ENCODE measurements around the gene UNC45A.

UNC45A gene

DNA sequence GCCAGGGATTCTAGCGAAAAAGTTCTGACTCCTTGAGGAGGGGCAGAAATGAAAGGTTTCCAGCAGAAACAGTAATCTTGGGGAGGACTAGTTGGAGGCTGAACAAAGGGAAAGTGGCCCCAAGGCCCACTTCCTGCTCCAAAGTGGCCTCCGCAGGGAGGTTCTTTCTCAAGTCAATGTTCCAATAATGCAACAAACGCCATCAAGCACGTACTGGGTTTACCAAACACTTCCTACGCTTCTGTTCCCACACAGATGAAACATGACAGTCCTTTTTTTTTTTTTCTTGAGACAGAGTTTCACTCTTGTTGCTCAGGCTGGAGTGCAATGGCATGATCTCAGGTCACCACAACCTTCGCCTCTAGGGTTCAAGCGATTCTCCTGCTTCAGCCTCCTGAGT lies 10.0 kb downstream of the UNC45A start:
- DNase-seq (ENCODE audit: low read depth): no peak

- DNase-seq (ENCODE audit: low read depth): no peak
Measured at GRCh38 chr15:90946538-90946937, 11.5 kb downstream of the UNC45A start.

DNA sequence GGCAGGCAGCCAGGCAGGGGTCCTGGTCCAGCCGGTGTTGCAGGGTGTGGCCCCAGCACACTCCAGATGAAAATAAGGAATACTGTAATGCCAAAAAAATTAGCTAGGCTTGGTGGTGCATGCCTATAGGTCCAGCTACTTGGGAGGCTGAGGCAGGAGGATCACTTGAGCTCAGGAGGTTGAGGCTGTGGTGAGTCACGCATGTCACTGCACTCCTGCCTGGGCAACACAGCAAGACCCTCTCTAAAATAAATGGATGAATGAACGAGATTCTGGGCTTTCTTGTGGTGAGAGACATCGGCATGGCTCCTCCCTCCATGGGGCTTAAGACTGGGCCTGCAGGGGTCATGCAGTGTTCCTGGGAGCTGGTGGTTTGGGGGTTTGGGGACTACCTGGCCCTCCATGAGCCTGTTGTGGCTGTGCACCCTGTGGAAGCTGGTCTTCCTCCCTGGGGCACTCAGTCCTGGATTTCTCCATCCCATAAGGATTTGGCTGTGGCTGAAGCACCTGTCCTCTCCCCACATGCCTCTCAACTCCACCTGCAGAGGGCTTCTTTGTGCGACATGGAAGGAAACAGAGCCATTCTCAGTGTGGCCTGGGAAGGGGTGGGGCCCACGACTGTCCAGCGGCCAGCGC lies 12.0 kb downstream of the UNC45A start:
- no peak for DNase-seq (ENCODE audit: low read depth)

GRCh38 chr15:90947577-90948357 lies 12.7 kb downstream of the UNC45A start:
- no peak for DNase-seq (ENCODE audit: low read depth)

GRCh38 chr15:90948506-90948905 lies 13.4 kb downstream of the UNC45A start:
- no peak for DNase-seq (ENCODE audit: low read depth)

DNA sequence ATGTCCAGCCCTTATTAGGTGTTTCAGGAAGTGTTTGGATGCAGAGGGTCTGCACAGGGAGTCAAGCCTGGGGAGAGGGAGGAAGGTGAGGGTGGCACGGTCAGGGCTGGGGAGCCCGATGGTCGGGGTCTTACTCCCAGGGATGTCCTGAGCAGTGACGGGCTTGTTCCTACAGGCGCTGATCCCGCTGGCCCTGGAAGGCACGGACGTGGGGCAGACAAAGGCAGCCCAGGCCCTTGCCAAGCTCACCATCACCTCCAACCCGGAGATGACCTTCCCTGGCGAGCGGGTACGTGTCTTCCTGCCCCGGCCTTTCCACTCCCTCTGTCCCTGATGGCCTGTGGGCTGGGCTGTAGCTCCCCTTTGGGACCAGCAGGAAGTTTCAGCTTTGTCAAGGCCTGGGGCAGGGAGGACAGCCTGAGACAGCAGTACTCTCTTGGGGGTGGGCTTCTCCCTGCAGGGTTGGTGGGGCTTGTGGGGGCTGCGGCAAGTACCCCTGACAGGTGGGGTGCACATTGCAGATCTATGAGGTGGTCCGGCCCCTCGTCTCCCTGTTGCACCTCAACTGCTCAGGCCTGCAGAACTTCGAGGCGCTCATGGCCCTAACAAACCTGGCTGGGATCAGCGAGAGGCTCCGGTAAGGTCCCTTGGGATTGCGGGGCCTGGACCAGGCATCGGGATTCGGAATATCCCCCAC lies 15.0 kb downstream of the UNC45A start:
- no peak for DNase-seq (ENCODE audit: low read depth)

- DNase-seq (ENCODE audit: low read depth): no peak
Measured at GRCh38 chr15:90950676-90951075, 15.6 kb downstream of the UNC45A start.

DNA sequence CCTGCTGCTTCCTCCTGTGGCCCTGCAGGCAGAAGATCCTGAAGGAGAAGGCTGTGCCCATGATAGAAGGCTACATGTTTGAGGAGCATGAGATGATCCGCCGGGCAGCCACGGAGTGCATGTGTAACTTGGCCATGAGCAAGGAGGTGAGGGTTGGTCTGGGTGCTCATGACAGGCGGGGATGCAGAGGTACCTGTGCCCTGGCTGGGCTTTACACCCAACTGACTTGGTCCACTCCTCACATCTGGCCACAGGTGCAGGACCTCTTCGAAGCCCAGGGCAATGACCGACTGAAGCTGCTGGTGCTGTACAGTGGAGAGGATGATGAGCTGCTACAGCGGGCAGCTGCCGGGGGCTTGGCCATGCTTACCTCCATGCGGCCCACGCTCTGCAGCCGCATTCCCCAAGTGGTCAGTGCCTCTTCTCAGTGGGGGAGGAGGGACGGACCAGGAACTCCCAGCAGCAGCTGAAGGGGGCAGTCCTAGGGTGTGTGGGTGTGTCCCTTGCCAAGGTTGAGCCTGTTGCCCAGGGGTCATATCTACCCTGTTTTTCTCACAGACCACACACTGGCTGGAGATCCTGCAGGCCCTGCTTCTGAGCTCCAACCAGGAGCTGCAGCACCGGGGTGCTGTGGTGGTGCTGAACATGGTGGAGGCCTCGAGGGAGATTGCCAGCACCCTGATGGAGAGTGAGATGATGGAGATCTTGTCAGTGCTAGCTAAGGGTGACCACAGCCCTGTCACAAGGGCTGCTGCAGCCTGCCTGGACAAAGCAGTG lies 18.0 kb downstream of the UNC45A start:
- no peak for DNase-seq (ENCODE audit: low read depth)

GRCh38 chr15:90953947-90954711 lies 19.0 kb downstream of the UNC45A start:
- DNase-seq (ENCODE audit: low read depth): no peak

GRCh38 chr15:90954712-90955623 lies 19.9 kb downstream of the UNC45A start, which contains the start of gene RCCD1:
Gene RCCD1 (plus strand): TSS chr15:90954884. CDS start chr15:90956735, 1,851 bp downstream.
- DNase-seq (ENCODE audit: low read depth): peak; percentile 88

GRCh38 chr15:90955624-90956273 lies 20.7 kb downstream of the UNC45A start:
- DNase-seq (ENCODE audit: low read depth): no peak

DNA sequence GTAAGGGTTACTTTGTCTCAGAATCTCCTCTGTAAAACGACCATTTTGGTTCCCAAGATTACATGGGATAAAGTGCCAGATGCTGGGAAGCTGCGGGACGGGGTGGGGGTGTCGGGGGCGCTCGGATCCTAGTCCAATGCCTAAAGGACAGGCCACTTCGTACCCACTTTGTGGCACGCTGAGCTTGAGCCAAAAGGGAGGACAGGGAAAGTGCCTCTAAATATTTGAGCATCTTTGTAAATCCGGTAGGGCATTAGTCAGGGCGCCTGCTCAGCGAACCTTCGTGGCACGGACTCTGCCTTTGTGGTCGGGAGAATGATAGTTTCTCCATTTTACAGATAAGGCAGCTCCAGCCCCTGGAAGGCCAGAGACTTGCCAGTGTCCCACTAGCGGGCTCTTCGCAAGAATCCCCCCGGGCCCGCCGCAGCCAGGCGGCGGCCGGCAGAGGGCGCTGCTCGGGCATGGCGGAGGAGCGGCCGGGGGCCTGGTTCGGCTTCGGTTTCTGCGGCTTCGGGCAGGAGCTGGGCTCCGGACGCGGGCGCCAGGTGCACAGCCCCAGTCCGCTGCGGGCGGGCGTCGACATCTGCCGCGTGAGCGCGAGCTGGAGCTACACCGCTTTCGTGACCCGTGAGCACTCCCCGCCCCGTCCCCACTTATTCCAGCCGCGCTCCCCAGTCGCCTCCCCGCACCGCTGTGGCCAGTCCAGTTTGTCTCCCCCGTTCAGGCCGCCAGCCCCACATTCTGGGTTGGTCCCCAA lies 21.4 kb downstream of the UNC45A start:
- no peak for DNase-seq (ENCODE audit: low read depth)

- DNase-seq (ENCODE audit: low read depth): no peak
Measured at GRCh38 chr15:90957031-90957790, 22.1 kb downstream of the UNC45A start.

- no peak for DNase-seq (ENCODE audit: low read depth)
Measured at GRCh38 chr15:90957791-90958190, 22.7 kb downstream of the UNC45A start.

DNA sequence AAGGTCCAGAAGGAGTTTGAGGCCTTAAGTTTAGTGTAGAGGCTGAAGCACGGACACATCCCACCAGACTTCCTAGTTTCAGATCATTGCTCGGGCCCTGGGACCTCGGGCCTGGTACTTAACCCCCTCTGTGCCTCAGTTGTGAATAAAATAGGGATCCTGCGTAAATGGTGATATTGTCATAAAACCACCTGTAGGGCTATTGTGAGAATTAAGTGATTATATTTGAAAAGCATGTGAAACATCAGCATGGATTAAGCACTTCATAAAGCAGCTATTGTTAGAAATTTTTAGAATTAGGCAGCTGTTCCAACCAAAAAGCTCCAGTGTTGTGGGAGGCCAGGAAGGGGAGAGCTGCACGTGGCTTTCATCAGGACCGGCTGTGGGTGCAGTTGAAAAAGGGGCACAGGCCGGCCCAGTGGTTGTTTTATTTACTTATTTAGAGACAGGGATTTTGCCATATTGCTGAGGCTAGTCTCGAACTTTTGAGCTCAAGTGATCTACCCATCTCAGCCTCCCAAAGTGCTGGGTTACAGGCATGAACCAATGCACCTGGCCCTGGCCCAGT lies 24.0 kb downstream of the UNC45A start:
- no peak for DNase-seq (ENCODE audit: low read depth)

DNA sequence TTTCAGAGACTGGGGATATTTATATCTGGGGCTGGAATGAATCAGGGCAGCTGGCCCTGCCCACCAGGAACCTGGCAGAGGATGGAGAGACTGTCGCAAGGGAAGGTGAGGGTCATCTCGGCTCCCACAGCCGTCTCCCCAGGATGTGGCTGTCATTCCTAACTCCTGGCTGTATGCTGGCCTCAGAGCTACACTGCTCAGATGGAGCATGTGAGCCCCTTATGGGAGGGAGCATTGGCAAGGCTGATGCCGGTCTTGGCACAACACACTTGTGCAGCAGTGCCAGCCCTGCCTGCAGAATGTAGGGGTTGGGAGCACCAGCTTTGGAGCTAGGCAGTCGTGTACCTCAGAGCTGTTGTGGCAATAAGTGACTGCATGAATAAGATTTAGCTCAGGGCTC lies 24.8 kb downstream of the UNC45A start:
- DNase-seq (ENCODE audit: low read depth): no peak

- no peak for DNase-seq (ENCODE audit: low read depth)
Measured at GRCh38 chr15:90960298-90961091, 25.4 kb downstream of the UNC45A start.

Measured in GM04504 (cell line).